Colonic mucosa (tissue), 4 donors: Measurements from ENCODE around the gene SAMD14. TPM values are rescaled to one million over a fixed set of nuclear protein-coding genes. Genes with fewer than 3 reads are reported as not detected.

Experiments used
- DNase-seq: peaks from one replicate; pipeline ENCODE4 v3.0.0-alpha.2; 2020
- H3K27ac ChIP-seq: fragments of 200-600 bp; one replicate; pipeline ENCODE4 v1.8.0; 2021
- H3K27me3 ChIP-seq: fragments of 200-600 bp; one replicate; pipeline ENCODE4 v1.8.0; 2021
- H3K36me3 ChIP-seq: fragments of 200-600 bp; one replicate; pipeline ENCODE4 v1.8.0; 2021
- H3K4me1 ChIP-seq: fragments of 200-600 bp; one replicate; pipeline ENCODE4 v1.8.0; 2021; ENCODE audit warnings: mild to moderate bottlenecking
- H3K4me3 ChIP-seq: fragments of 200-600 bp; one replicate; pipeline ENCODE4 v1.8.0; 2021
- H3K9ac ChIP-seq, 2 donors: one replicate each; pipeline ENCODE4 v1.7.0; 2013; ENCODE audit warnings: control low read depth in 2 of 2, low read depth in 2 of 2, low read length in 2 of 2
- H3K9me3 ChIP-seq: fragments of 200-600 bp; one replicate; pipeline ENCODE4 v1.8.0; 2021
- intact Hi-C: fragments of 100-400 bp; cut with DNase I; formaldehyde crosslinking; loops from one replicate; pipeline ENCODE4 v1.14.1; 2022
- total RNA-seq, 2 donors: library from RNA; stranded (reverse); fragmentation: NEBNext Ultra II Directional in 1 of 2; extraction: Animal tissue kit (Norgen Biotek cat#: 25700) in 1 of 2; gene quantifications; one replicate each; pipeline ENCODE4 v1.2.1, GENCODE V29; 2021
- TF ChIP-seq, protein P1 (sequence below): fragments of 200-600 bp; IDR thresholded peaks from one replicate; pipeline ENCODE4 v1.8.0; 2022; ENCODE audit warnings: antibody characterized with exemption, mild to moderate bottlenecking
- donor health status: healthy.
- donor health status: DM: no; HTN: no; CAD: no.
- donor health status: DM: no; HTN: no; CAD: no.

Gene SAMD14
- total RNA-seq, 2 donors from 2014 or later: 0.77 to 2.3 TPM

DNA sequence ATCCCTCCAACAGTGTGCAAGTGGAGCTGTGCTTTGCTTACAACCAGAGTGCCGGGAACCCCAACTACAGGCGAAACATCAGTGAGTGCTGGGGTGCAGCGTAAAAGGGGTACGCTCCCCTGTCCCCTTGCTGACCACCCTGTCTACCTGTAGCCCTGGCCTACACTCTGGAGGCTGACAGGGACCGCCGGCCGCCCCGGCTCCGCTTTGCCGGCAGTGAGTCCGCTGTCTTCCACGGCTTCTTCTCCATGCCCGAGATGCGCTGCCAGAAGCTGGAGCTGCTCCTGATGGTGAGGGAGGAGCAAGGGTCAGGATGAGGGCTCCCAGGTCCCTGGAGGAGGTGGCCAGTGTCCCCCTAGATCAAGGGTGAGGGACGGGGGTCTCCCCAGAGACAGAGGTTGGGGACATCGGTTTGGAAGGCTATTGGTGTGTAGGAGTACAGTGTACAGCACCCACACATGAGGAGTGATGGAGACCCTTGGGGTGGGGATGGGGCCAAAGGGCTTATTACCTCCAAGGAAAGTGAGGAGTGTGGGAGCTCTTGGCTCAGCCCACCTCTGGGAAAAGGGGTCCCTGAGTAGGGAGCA is 54.4 kb downstream of the SAMD14 start:
- TF ChIP-seq, protein P1, sequence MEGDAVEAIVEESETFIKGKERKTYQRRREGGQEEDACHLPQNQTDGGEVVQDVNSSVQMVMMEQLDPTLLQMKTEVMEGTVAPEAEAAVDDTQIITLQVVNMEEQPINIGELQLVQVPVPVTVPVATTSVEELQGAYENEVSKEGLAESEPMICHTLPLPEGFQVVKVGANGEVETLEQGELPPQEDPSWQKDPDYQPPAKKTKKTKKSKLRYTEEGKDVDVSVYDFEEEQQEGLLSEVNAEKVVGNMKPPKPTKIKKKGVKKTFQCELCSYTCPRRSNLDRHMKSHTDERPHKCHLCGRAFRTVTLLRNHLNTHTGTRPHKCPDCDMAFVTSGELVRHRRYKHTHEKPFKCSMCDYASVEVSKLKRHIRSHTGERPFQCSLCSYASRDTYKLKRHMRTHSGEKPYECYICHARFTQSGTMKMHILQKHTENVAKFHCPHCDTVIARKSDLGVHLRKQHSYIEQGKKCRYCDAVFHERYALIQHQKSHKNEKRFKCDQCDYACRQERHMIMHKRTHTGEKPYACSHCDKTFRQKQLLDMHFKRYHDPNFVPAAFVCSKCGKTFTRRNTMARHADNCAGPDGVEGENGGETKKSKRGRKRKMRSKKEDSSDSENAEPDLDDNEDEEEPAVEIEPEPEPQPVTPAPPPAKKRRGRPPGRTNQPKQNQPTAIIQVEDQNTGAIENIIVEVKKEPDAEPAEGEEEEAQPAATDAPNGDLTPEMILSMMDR: no peak
- intact Hi-C loops: loop anchor here (5.0 kb wide), 1 partner anchor 48 kb away; no protein-coding TSS in a partner anchor
- Histone ChIP-seq H3K4me3 (no peak overlapping the region), H3K9ac (no peak overlapping the region), H3K4me1 (peaks cover 5% of the 10 kb centered on the region), H3K27ac (no peak overlapping the region), H3K9me3 (no peaks in the 10 kb centered on the region), H3K36me3 (peaks cover 11% of the 10 kb centered on the region), H3K27me3 (no peaks in the 10 kb centered on the region)
- DNase-seq: no peak

DNA sequence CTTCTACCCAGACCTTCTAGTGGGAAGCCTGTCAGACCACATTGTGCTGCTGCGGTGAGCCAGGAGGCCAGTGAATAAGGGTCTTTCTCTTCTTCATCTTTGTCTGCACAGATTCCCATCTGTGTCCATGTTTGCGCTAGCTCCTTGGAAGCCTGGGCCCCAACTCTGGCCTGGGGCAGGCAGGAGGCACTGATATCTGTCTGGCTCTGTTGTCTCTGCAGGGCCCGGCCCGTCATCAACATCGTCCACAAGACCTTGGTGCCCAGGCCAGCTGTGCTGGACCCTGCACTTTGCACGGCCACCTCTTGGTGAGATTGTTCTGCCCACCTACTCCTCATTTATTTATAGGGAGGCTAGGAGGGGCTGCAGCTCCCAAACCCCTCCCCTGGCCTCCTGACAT is 55.7 kb downstream of the SAMD14 start:
- Histone ChIP-seq H3K4me1 (no peaks in the 10 kb centered on the region), H3K9ac (no peak overlapping the region), H3K4me3 (no peak overlapping the region), H3K9me3 (no peaks in the 10 kb centered on the region), H3K27ac (no peak overlapping the region), H3K27me3 (no peaks in the 10 kb centered on the region), H3K36me3 (peaks cover 11% of the 10 kb centered on the region)
- TF ChIP-seq, protein P1: no peak
- DNase-seq: no peak
- intact Hi-C loops: no loop called here

DNA sequence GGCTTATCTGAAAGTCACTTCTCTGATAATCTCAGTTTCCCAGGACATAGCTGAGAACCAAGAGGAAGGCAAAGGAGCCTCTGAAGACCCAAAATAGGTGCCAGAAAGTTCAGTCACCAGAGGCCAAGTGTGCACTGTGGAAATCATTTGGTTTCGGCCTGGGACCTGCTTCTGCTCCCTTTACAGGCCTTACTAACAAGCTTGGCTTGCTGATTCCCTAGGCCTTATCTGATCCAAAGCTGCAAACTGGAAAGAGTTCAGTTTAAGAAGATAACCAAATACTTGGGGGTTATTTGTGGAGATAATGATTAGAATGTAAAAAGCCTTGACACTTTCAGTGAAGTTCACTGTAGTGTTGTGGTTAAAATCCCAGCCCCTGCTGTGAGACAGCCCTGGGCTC is 57.0 kb downstream of the SAMD14 start:
- Histone ChIP-seq H3K9me3 (no peaks in the 10 kb centered on the region), H3K27ac (no peak overlapping the region), H3K9ac (no peak overlapping the region), H3K4me1 (no peaks in the 10 kb centered on the region), H3K36me3 (peaks cover 13% of the 10 kb centered on the region), H3K4me3 (no peak overlapping the region), H3K27me3 (no peaks in the 10 kb centered on the region)
- TF ChIP-seq, protein P1: no peak
- no peak for DNase-seq
- intact Hi-C loops: no loop called here

DNA sequence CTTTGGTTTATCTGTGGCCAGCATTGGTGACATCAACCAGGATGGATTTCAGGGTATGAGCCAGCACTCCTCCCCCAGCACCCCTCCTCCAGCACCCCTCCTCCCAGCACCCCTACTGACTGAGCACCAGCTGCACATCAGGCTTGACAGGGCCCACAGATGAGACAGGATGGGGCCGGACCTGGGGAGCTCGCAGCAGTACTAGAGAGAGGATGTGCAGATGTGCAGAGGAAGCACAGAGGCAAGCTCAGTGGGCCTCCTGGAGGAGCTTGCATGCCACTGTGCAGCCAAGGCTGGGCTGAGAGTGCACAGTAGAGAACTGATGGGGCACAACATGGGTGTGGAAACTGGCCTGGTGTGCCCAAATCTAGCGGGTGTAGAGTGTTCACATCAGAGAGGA is 57.8 kb downstream of the SAMD14 start:
- intact Hi-C loops: no loop called here
- Histone ChIP-seq H3K27ac (no peak overlapping the region), H3K4me1 (no peaks in the 10 kb centered on the region)

DNA sequence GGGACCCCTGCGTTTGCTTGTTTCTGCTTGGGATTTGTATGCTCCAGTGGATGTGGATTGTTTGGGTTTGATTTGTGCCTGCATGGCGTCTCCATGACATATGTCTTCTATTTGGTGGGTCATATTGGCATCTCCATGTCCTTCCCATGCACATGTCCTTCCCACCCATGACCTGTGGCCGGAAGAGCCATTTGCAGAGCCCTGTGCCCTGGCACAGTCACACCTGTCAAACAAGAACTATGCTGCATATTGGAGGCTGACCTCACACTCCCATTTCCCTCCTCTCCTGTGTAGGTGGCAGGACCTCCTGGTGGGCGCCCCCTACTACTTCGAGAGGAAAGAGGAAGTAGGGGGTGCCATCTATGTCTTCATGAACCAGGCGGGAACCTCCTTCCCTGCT is 58.3 kb downstream of the SAMD14 start:
- Histone ChIP-seq H3K27ac (no peak overlapping the region), H3K9ac (no peak overlapping the region), H3K4me1 (no peaks in the 10 kb centered on the region), H3K4me3 (no peak overlapping the region), H3K36me3 (peaks cover 18% of the 10 kb centered on the region), H3K9me3 (no peaks in the 10 kb centered on the region), H3K27me3 (no peaks in the 10 kb centered on the region)
- TF ChIP-seq, protein P1: no peak
- no peak for DNase-seq
- intact Hi-C loops: no loop called here

More for the DNA sequence above, 57.8 kb downstream of the SAMD14 start:
- DNase-seq: no peak
- Histone ChIP-seq H3K36me3 (peaks cover 18% of the 10 kb centered on the region), H3K4me3 (no peak overlapping the region), H3K9ac (no peak overlapping the region), H3K27me3 (no peaks in the 10 kb centered on the region), H3K9me3 (no peaks in the 10 kb centered on the region)
- TF ChIP-seq, protein P1: no peak
